Endothelial cell of umbilical vein (primary cell): ENCODE results near the gene MAPK8. TPM values are rescaled to one million over a fixed set of nuclear protein-coding genes. Genes with fewer than 3 reads are reported as not detected.

ENCODE experiments used
- BruUV-seq: library from RNA; stranded (reverse); fragments of 400-500 nt; replicated peaks from 2 replicates; lab custom pipeline; 2021; lab: Mats Ljungman, UMichigan
- CTCF ChIA-PET: fragments of 300-600, 350-600 bp; sonication (Branson Sonifier 250); formaldehyde crosslinking; loops from one replicate; lab custom pipeline; 2021; ENCODE audit warnings: antibody characterized with exemption, inconsistent platforms; lab: Charles Lee
- POLR2A ChIA-PET: fragments of 300-600, 350-600 bp; sonication (Branson Sonifier 250); formaldehyde crosslinking; loops from one replicate; lab custom pipeline; 2021; ENCODE audit warnings: antibody characterized with exemption, inconsistent platforms; lab: Charles Lee
- DNase-seq: peaks from one replicate; pipeline ENCODE4 v3.0.0-alpha.2; 2011; ENCODE audit warnings: low read depth, low spot score
- FAIRE-seq: peaks from 2 replicates; lab custom pipeline; 2011; peaks lifted over from hg19 to GRCh38; lab: Jason Lieb, UNC
- H2AFZ ChIP-seq: 2 replicates; pipeline ENCODE4 v1.6.0; 2012; ENCODE audit warnings: low read depth, low read length, control low read depth, inconsistent platforms
- H3K27ac ChIP-seq: 2 replicates; pipeline ENCODE4 v1.5.1; 2011; ENCODE audit warnings: low read depth, mild to moderate bottlenecking, control low read depth, low read length, moderate library complexity; ENCODE audit not compliant: insufficient read depth
- H3K27me3 ChIP-seq, 2 experiments: 2 replicates each; pipeline versions ENCODE4 v1.6.0 to v1.6.1; 2011; ENCODE audit warnings: low read length in 2 of 2, mixed read lengths in 1 of 2; ENCODE audit not compliant: control insufficient read depth in 2 of 2, insufficient read depth in 2 of 2
- H3K36me3 ChIP-seq, 2 experiments: 2 replicates in 1 of 2; 3 replicates in 1 of 2; pipeline ENCODE4 v1.5.1; 2011; ENCODE audit warnings: low read length in 2 of 2, mild to moderate bottlenecking in 1 of 2, moderate library complexity in 1 of 2; ENCODE audit not compliant: control insufficient read depth in 2 of 2, insufficient read depth in 2 of 2; ENCODE audit errors: extremely low read depth in 1 of 2
- H3K4me1 ChIP-seq: 3 replicates; pipeline ENCODE4 v1.5.1; 2011; ENCODE audit warnings: mild to moderate bottlenecking, low read length; ENCODE audit not compliant: control insufficient read depth, insufficient read depth; ENCODE audit errors: extremely low read depth
- H3K4me2 ChIP-seq: 2 replicates; pipeline ENCODE4 v1.6.1; 2011; ENCODE audit warnings: low read length, control low read depth, mixed read lengths; ENCODE audit not compliant: insufficient read depth
- H3K4me3 ChIP-seq, 3 experiments: fragments of 200-600 bp in 1 of 3; sonication (generic), shearing (Covaris generic) in 1 of 3; replicated peaks in 1 of 3; 2 replicates each; pipeline ENCODE4 v1.5.1; 2011 to 2016; ENCODE audit warnings: control low read depth in 3 of 3, low read length in 3 of 3, mild to moderate bottlenecking in 2 of 3, inconsistent platforms in 1 of 3, low read depth in 1 of 3, moderate library complexity in 1 of 3; ENCODE audit not compliant: insufficient read depth in 1 of 3
- H3K79me2 ChIP-seq: 2 replicates; pipeline ENCODE4 v1.6.0; 2012; ENCODE audit warnings: low read length, inconsistent platforms; ENCODE audit not compliant: control insufficient read depth, insufficient read depth
- H3K9ac ChIP-seq: replicated peaks from 2 replicates; pipeline ENCODE3; 2011; ENCODE audit warnings: low read length, control low read depth; ENCODE audit not compliant: insufficient read depth; ENCODE audit errors: extremely low read depth
- H3K9me1 ChIP-seq: replicated peaks from 3 replicates; pipeline ENCODE4 v1.6.0; 2011; ENCODE audit warnings: mild to moderate bottlenecking, low read length; ENCODE audit not compliant: control insufficient read depth, insufficient read depth; ENCODE audit errors: extremely low read depth
- H3K9me3 ChIP-seq: replicated peaks from 2 replicates; pipeline ENCODE4 v1.5.1; 2012; ENCODE audit warnings: low read length, inconsistent platforms; ENCODE audit not compliant: control insufficient read depth, insufficient read depth
- H4K20me1 ChIP-seq: replicated peaks from 2 replicates; pipeline ENCODE3; 2011; ENCODE audit warnings: mild to moderate bottlenecking, low read length; ENCODE audit not compliant: control insufficient read depth, insufficient read depth; ENCODE audit errors: extremely low read depth
- POLR2AphosphoS5 ChIP-seq: IDR thresholded peaks from 2 replicates; pipeline ENCODE4 v1.6.1; 2012; ENCODE audit warnings: low read depth, mild to moderate bottlenecking, control low read depth, low read length, moderate library complexity; ENCODE audit not compliant: insufficient read depth
- dilution Hi-C: fragments of 300-500 bp; cut with MboI; formaldehyde crosslinking; loops from one replicate; pipeline ENCODE4 v1.15.0; 2019; ENCODE audit warnings: low sequenced_read_pairs; ENCODE audit not compliant: extremely low pct_ligation_motif_present
- intact Hi-C: fragments of 100-400 bp; cut with micrococcal nuclease; formaldehyde crosslinking; loops from one replicate; pipeline ENCODE4 v1.10.0; 2022
- polyA plus RNA-seq, 4 experiments: library from polyadenylated mRNA; depleted of rRNA in 3 of 4; stranded (reverse) in 3 of 4; unstranded in 1 of 4; fragments of >200 nt; gene quantifications; 2 replicates each; pipeline versions ENCODE4 v1.2.1 to v1.2.3, GENCODE V29; 2011 to 2012; ENCODE audit warnings: missing spikeins in 1 of 4
- total RNA-seq: library from RNA; stranded (reverse); gene quantifications from 2 replicates; pipeline ENCODE4 v1.2.3, GENCODE V29; 2021
- TF ChIP-seq, protein P1 (sequence below), 2 donors: IDR thresholded peaks; 1 replicate in 1 of 2; 2 replicates in 1 of 2; pipeline ENCODE4 v1.5.1; 2011; ENCODE audit warnings: low read length in 2 of 2, mild to moderate bottlenecking in 2 of 2, moderate library complexity in 2 of 2, control low read depth in 1 of 2, inconsistent platforms in 1 of 2, low read depth in 1 of 2; ENCODE audit not compliant: insufficient read depth in 1 of 2; ENCODE audit errors: extremely low read depth in 1 of 2

MAPK8 gene
- total and polyA plus RNA-seq, 2 donors (not counting 3 experiments of a cell fraction or from before 2014, with no cell fraction given), result 25.3 to 56.2 TPM

DNA sequence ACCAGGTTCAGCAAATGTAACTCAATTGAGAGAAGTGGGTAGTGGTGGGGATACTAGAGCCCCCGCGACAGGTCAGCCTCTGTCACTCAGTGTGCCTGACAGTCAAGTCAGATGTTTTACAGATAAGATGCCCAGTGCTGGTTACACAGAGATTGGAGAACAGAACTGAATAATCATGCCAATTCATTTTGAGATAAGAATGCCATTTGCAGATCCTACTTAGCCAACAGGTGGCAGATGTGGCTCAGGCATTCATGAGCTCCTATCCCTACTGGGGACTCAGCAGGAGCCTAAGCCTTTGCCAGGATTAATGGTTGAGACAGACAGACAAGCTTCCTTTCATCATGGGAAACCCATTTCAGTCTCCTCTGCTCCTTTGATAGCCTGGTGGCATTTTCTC is 137.8 kb downstream of the MAPK8 start:
- Histone ChIP-seq H3K79me2 (no peaks in the 10 kb centered on the region), H3K27me3 (no peaks in the 10 kb centered on the region), H3K4me3 (no peak overlapping the region), H3K27ac (no peak overlapping the region), H2AFZ (no peak overlapping the region), H3K9me1 (no peaks in the 10 kb centered on the region), H3K9ac (no peak overlapping the region), H3K4me1 (peaks cover 5% of the 10 kb centered on the region), H3K36me3 (peaks cover 4 to 6% of the 10 kb centered on the region in 2 experiments), H3K9me3 (no peaks in the 10 kb centered on the region), H3K4me2 (no peak overlapping the region), H4K20me1 (no peaks in the 10 kb centered on the region)
- ChIA-PET POLR2A (interaction anchor here (1.0 kb wide), 1 partner anchor 80 kb away, joined by 4 read pairs; no protein-coding TSS in a partner anchor), CTCF (interaction anchor here (0.6 to 4.0 kb wide), 36 partner anchors 8 to 229 kb away, joined by 3 to 73 read pairs (median 4); no protein-coding TSS in a partner anchor)
- FAIRE-seq (peak; percentile 70), DNase-seq (peak; percentile 76)
- intact Hi-C loops (loop anchor here (1.0 kb wide), 3 partner anchors 62 to 212 kb away; no protein-coding TSS in a partner anchor), dilution Hi-C loops (no loop called here)
- BruUV-seq, result no TSS peak
- no peak for TF ChIP-seq POLR2AphosphoS5
- TF ChIP-seq, protein P1, sequence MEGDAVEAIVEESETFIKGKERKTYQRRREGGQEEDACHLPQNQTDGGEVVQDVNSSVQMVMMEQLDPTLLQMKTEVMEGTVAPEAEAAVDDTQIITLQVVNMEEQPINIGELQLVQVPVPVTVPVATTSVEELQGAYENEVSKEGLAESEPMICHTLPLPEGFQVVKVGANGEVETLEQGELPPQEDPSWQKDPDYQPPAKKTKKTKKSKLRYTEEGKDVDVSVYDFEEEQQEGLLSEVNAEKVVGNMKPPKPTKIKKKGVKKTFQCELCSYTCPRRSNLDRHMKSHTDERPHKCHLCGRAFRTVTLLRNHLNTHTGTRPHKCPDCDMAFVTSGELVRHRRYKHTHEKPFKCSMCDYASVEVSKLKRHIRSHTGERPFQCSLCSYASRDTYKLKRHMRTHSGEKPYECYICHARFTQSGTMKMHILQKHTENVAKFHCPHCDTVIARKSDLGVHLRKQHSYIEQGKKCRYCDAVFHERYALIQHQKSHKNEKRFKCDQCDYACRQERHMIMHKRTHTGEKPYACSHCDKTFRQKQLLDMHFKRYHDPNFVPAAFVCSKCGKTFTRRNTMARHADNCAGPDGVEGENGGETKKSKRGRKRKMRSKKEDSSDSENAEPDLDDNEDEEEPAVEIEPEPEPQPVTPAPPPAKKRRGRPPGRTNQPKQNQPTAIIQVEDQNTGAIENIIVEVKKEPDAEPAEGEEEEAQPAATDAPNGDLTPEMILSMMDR (IDR thresholded peaks at IDR 0.05; ENCODE audit: extremely low read depth in 1 of 2, insufficient read depth in 1 of 2, low read depth in 1 of 2, low read length in 2 of 2), result peak; percentile 29 to 58
